Mesenchymal stem cell (in vitro differentiated cells and primary cell): ENCODE results near the gene CDH12.

ENCODE experiments used
- DNase-seq: peaks from one replicate; pipeline ENCODE4 v3.0.0-alpha.2; 2013
- H2AFZ ChIP-seq: one replicate; pipeline ENCODE4 v1.6.1; 2013; ENCODE audit warnings: low read depth, mild to moderate bottlenecking, control low read depth, inconsistent platforms, low read length, moderate library complexity
- H2AK5ac ChIP-seq: 2 replicates; pipeline ENCODE4 v1.6.1; 2013; ENCODE audit warnings: low read length, moderate library complexity, mild to moderate bottlenecking, inconsistent platforms; ENCODE audit not compliant: severe bottlenecking
- H2BK120ac ChIP-seq: one replicate; pipeline ENCODE4 v1.6.1; 2013; ENCODE audit warnings: low read depth, mild to moderate bottlenecking, inconsistent platforms, low read length, moderate library complexity
- H2BK12ac ChIP-seq, 2 experiments: one replicate each; pipeline ENCODE4 v1.6.1; 2013; ENCODE audit warnings: inconsistent platforms in 2 of 2, low read length in 2 of 2, mild to moderate bottlenecking in 2 of 2, moderate library complexity in 2 of 2, control low read depth in 1 of 2
- H2BK15ac ChIP-seq: one replicate; pipeline ENCODE4 v1.6.1; 2013; ENCODE audit warnings: mild to moderate bottlenecking, low read depth, inconsistent platforms; ENCODE audit not compliant: poor library complexity, severe bottlenecking
- H2BK5ac ChIP-seq: 2 replicates; pipeline ENCODE4 v1.6.1; 2013; ENCODE audit warnings: low read depth, mild to moderate bottlenecking, low read length, control low read depth, inconsistent platforms; ENCODE audit not compliant: poor library complexity, severe bottlenecking
- H3K14ac ChIP-seq, 2 experiments: one replicate each; pipeline ENCODE4 v1.6.1; 2013; ENCODE audit warnings: inconsistent platforms in 2 of 2, low read length in 2 of 2, control low read depth in 1 of 2, mild to moderate bottlenecking in 1 of 2, moderate library complexity in 1 of 2
- H3K18ac ChIP-seq, 2 experiments: one replicate each; pipeline ENCODE4 v1.6.1; 2013; ENCODE audit warnings: inconsistent platforms in 2 of 2, low read length in 2 of 2, control low read depth in 1 of 2, low read depth in 1 of 2, mild to moderate bottlenecking in 1 of 2
- H3K23ac ChIP-seq, 2 experiments: one replicate each; pipeline ENCODE4 v1.6.1; 2013; ENCODE audit warnings: inconsistent platforms in 2 of 2, low read length in 2 of 2, mild to moderate bottlenecking in 2 of 2, moderate library complexity in 2 of 2, control low read depth in 1 of 2
- H3K27ac ChIP-seq: 2 replicates; pipeline ENCODE4 v1.5.1; 2013; ENCODE audit warnings: mild to moderate bottlenecking, moderate library complexity, low read length, control low read depth, inconsistent platforms; ENCODE audit not compliant: poor library complexity, severe bottlenecking
- H3K27me3 ChIP-seq, 2 experiments: 2 replicates each; pipeline versions ENCODE4 v1.6.1 to v1.7.0; 2013; ENCODE audit warnings: low read length in 2 of 2, mild to moderate bottlenecking in 2 of 2, moderate library complexity in 2 of 2, control low read depth in 1 of 2, inconsistent platforms in 1 of 2; ENCODE audit not compliant: control insufficient read depth in 1 of 2, insufficient read depth in 1 of 2
- H3K36me3 ChIP-seq, 2 experiments: 2 replicates each; pipeline versions ENCODE4 v1.6.1 to v1.7.0; 2013; ENCODE audit warnings: low read length in 2 of 2, control low read depth in 1 of 2, inconsistent platforms in 1 of 2, low read depth in 1 of 2, mild to moderate bottlenecking in 1 of 2; ENCODE audit not compliant: insufficient read depth in 2 of 2, control insufficient read depth in 1 of 2
- H3K4ac ChIP-seq, 2 experiments: one replicate each; pipeline ENCODE4 v1.6.1; 2013; ENCODE audit warnings: inconsistent platforms in 2 of 2, low read length in 2 of 2, mild to moderate bottlenecking in 2 of 2, moderate library complexity in 2 of 2, control low read depth in 1 of 2, low read depth in 1 of 2
- H3K4me1 ChIP-seq: 2 replicates; pipeline ENCODE4 v1.6.1; 2013; ENCODE audit warnings: low read depth, low read length, control low read depth; ENCODE audit not compliant: control insufficient read depth, insufficient read depth
- H3K4me2 ChIP-seq: 2 replicates; pipeline ENCODE4 v1.6.1; 2013; ENCODE audit warnings: low read length, mild to moderate bottlenecking, inconsistent platforms; ENCODE audit not compliant: poor library complexity, severe bottlenecking
- H3K4me3 ChIP-seq, 2 experiments: 2 replicates each; pipeline versions ENCODE4 v1.5.1 to v1.7.0; 2013; ENCODE audit warnings: low read length in 2 of 2, mild to moderate bottlenecking in 2 of 2, control low read depth in 1 of 2, low read depth in 1 of 2; ENCODE audit not compliant: insufficient read depth in 1 of 2
- H3K79me1 ChIP-seq: replicated peaks from 2 replicates; pipeline ENCODE4 v1.6.1; 2013; ENCODE audit warnings: mild to moderate bottlenecking, control low read depth, low read length, inconsistent platforms; ENCODE audit not compliant: poor library complexity, severe bottlenecking
- H3K9ac ChIP-seq: 2 replicates; pipeline ENCODE4 v1.7.0; 2013; ENCODE audit warnings: mild to moderate bottlenecking, low read length, moderate library complexity
- H3K9me3 ChIP-seq: 2 replicates; pipeline ENCODE4 v1.7.0; 2013; ENCODE audit warnings: mild to moderate bottlenecking, low read length; ENCODE audit not compliant: control insufficient read depth
- H4K8ac ChIP-seq: one replicate; pipeline ENCODE4 v1.6.1; 2013; ENCODE audit warnings: inconsistent platforms, mild to moderate bottlenecking, low read length, moderate library complexity
- H4K91ac ChIP-seq: one replicate; pipeline ENCODE4 v1.6.1; 2013; ENCODE audit warnings: mild to moderate bottlenecking, low read length, inconsistent platforms
- WGBS: methylation state at CpG from one replicate; pipeline ENCODE4 v1.1.7; 2013; ENCODE audit warnings: mixed read lengths; 5-methylcytosine and 5-hydroxymethylcytosine counted together

The CDH12 gene

GRCh38 chr5:22567983-22568382 is 285.2 kb downstream of the CDH12 start:
- no peak overlapping the region for H2AK5ac ChIP-seq

GRCh38 chr5:22560147-22560546 is 293.0 kb downstream of the CDH12 start:
- H3K4ac ChIP-seq: no peak overlapping the region
- no peak overlapping the region for H3K4me2 ChIP-seq
- H2AFZ ChIP-seq: no peak overlapping the region
- H2BK5ac ChIP-seq: no peak overlapping the region
- no peak overlapping the region for H2BK15ac ChIP-seq
- no peaks in the 10 kb centered on the region for H3K27me3 ChIP-seq
- H3K18ac ChIP-seq: no peak overlapping the region
- no peak overlapping the region for H3K27ac ChIP-seq
- no peaks in the 10 kb centered on the region for H3K4me1 ChIP-seq
- no peak overlapping the region for H3K23ac ChIP-seq
- no peak overlapping the region for H4K91ac ChIP-seq
- H3K9ac ChIP-seq: peak overlapping the region; percentile 54
- no peaks in the 10 kb centered on the region for H3K36me3 ChIP-seq
- 11% methylated on average over 1 of the region's 3 CpGs for WGBS
- no peak overlapping the region for H3K14ac ChIP-seq
- H3K4me3 ChIP-seq: no peak overlapping the region
- no peaks in the 10 kb centered on the region for H3K9me3 ChIP-seq
- H4K8ac ChIP-seq: no peak overlapping the region
- no peak overlapping the region for H2BK120ac ChIP-seq
- H2BK12ac ChIP-seq: no peak overlapping the region
- peak; percentile 79 for DNase-seq
- H2AK5ac ChIP-seq: no peak overlapping the region
- no peaks in the 10 kb centered on the region for H3K79me1 ChIP-seq

More at GRCh38 chr5:22567983-22568382, 285.2 kb downstream of the CDH12 start:
- H3K23ac ChIP-seq: no peak overlapping the region
- no peak overlapping the region for H3K4me3 ChIP-seq
- no peak overlapping the region for H3K14ac ChIP-seq
- no peaks in the 10 kb centered on the region for H3K4me1 ChIP-seq
- H2BK5ac ChIP-seq: no peak overlapping the region
- no peak overlapping the region for H2AFZ ChIP-seq
- H3K4ac ChIP-seq: no peak overlapping the region
- H3K27ac ChIP-seq: no peak overlapping the region
- H3K27me3 ChIP-seq: no peaks in the 10 kb centered on the region
- no peak overlapping the region for H3K9ac ChIP-seq
- H2BK120ac ChIP-seq: no peak overlapping the region
- no peak overlapping the region for H2BK12ac ChIP-seq
- H3K4me2 ChIP-seq: no peak overlapping the region
- H4K8ac ChIP-seq: no peak overlapping the region
- DNase-seq: no peak
- H4K91ac ChIP-seq: no peak overlapping the region
- H3K36me3 ChIP-seq: no peaks in the 10 kb centered on the region
- H3K9me3 ChIP-seq: no peaks in the 10 kb centered on the region
- no peak overlapping the region for H3K18ac ChIP-seq
- H3K79me1 ChIP-seq: no peaks in the 10 kb centered on the region
- no peak overlapping the region for H2BK15ac ChIP-seq

- Histone ChIP-seq H3K79me1 (no peaks in the 10 kb centered on the region), H2BK12ac (no peak overlapping the region), H2AFZ (no peak overlapping the region), H3K27me3 (no peaks in the 10 kb centered on the region), H3K18ac (no peak overlapping the region), H4K91ac (no peak overlapping the region), H2BK5ac (no peak overlapping the region), H3K4me1 (no peaks in the 10 kb centered on the region), H2BK120ac (no peak overlapping the region), H3K9me3 (no peaks in the 10 kb centered on the region), H3K27ac (no peak overlapping the region), H3K9ac (no peak overlapping the region), H2BK15ac (no peak overlapping the region), H3K23ac (no peak overlapping the region), H4K8ac (no peak overlapping the region), H2AK5ac (no peak overlapping the region), H3K4me3 (no peak overlapping the region), H3K14ac (no peak overlapping the region), H3K4ac (no peak overlapping the region), H3K4me2 (no peak overlapping the region), H3K36me3 (no peaks in the 10 kb centered on the region)
- no peak for DNase-seq
- 96% methylated on average over 6 of the region's 6 CpGs for WGBS
These were observed 295.9 kb downstream of the CDH12 start for GRCh38 chr5:22557251-22557650.

GRCh38 chr5:22554475-22554874 is 298.7 kb downstream of the CDH12 start:
- H3K4me3 ChIP-seq: no peak overlapping the region
- H3K4me2 ChIP-seq: no peak overlapping the region
- no peak overlapping the region for H3K27ac ChIP-seq
- no peak overlapping the region for H2BK120ac ChIP-seq
- no peak overlapping the region for H3K4ac ChIP-seq
- H2BK5ac ChIP-seq: no peak overlapping the region
- no peaks in the 10 kb centered on the region for H3K4me1 ChIP-seq
- H3K9ac ChIP-seq: no peak overlapping the region
- no peak overlapping the region for H2AFZ ChIP-seq
- no peaks in the 10 kb centered on the region for H3K9me3 ChIP-seq
- H2AK5ac ChIP-seq: no peak overlapping the region
- DNase-seq: no peak
- no peak overlapping the region for H4K91ac ChIP-seq
- H3K27me3 ChIP-seq: no peaks in the 10 kb centered on the region
- H3K14ac ChIP-seq: no peak overlapping the region
- no peak overlapping the region for H3K23ac ChIP-seq
- H3K18ac ChIP-seq: no peak overlapping the region
- no peak overlapping the region for H2BK15ac ChIP-seq
- H3K36me3 ChIP-seq: no peaks in the 10 kb centered on the region
- no peaks in the 10 kb centered on the region for H3K79me1 ChIP-seq
- H2BK12ac ChIP-seq: no peak overlapping the region
- H4K8ac ChIP-seq: no peak overlapping the region
